WERI-Rb-1 (cell line): ENCODE measurements around the gene TUBGCP3.

ENCODE experiments used
- DNase-seq: peaks from one replicate; pipeline ENCODE4 v3.0.0-alpha.2; 2020
- H3K27ac ChIP-seq: fragments of 250-450 bp; sonication (Bioruptor Pico); 2 replicates; pipeline ENCODE4 v1.5.1; 2020; ENCODE audit warnings: mild to moderate bottlenecking, moderate library complexity
- H3K27me3 ChIP-seq: fragments of 250-450 bp; sonication (Bioruptor Pico); 2 replicates; pipeline ENCODE4 v1.5.1; 2021; ENCODE audit warnings: mild to moderate bottlenecking, low read depth, moderate library complexity; ENCODE audit not compliant: insufficient read depth, severe bottlenecking
- H3K36me3 ChIP-seq: fragments of 250-450 bp; sonication (Bioruptor Pico); 2 replicates; pipeline ENCODE4 v1.5.1; 2020; ENCODE audit warnings: mild to moderate bottlenecking, moderate library complexity
- H3K4me3 ChIP-seq: 2 replicates; pipeline ENCODE4 v1.5.1; 2011; ENCODE audit warnings: low read depth, mild to moderate bottlenecking, control low read depth, low read length
- H3K9me3 ChIP-seq: fragments of 250-450 bp; sonication (Bioruptor Pico); 2 replicates; pipeline ENCODE4 v1.5.1; 2021; ENCODE audit warnings: mild to moderate bottlenecking, moderate library complexity; ENCODE audit not compliant: severe bottlenecking
- TF ChIP-seq, protein P1 (sequence below): IDR thresholded peaks from 2 replicates; pipeline ENCODE4 v1.5.1; 2011; ENCODE audit warnings: low read depth, mild to moderate bottlenecking, control low read depth, inconsistent platforms, low read length

Gene TUBGCP3

DNA sequence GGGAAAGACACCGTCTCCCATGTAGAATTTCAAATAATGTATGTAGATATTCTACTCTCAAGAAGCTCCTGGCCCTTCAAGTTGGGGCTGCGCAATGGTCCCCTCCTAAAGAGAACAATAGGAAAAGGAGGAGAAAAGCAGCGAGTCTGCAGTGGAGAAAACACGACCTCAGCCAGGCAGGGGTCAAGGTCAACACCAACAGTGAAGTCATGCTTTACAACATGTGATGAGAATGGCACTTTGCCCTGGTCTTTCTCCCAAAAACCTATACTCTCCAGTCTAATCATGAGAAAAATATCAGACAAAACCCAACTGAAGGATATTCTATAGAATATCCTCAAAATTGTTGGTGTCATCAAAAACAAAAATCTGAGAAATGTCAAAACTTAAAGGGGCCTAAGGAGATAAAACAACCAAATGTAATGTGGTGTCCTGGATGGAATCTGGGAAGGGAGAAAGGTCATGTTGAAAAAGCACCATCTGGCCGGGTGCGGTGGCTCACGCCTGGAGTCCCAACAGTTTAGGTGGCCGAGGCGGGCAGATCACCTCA, 110.8 kb downstream of the TUBGCP3 start:
- TF ChIP-seq, protein P1, sequence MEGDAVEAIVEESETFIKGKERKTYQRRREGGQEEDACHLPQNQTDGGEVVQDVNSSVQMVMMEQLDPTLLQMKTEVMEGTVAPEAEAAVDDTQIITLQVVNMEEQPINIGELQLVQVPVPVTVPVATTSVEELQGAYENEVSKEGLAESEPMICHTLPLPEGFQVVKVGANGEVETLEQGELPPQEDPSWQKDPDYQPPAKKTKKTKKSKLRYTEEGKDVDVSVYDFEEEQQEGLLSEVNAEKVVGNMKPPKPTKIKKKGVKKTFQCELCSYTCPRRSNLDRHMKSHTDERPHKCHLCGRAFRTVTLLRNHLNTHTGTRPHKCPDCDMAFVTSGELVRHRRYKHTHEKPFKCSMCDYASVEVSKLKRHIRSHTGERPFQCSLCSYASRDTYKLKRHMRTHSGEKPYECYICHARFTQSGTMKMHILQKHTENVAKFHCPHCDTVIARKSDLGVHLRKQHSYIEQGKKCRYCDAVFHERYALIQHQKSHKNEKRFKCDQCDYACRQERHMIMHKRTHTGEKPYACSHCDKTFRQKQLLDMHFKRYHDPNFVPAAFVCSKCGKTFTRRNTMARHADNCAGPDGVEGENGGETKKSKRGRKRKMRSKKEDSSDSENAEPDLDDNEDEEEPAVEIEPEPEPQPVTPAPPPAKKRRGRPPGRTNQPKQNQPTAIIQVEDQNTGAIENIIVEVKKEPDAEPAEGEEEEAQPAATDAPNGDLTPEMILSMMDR, result no peak
- Histone ChIP-seq H3K4me3 (no peak overlapping the region), H3K27ac (no peak overlapping the region), H3K27me3 (no peaks in the 10 kb centered on the region), H3K36me3 (no peaks in the 10 kb centered on the region), H3K9me3 (no peaks in the 10 kb centered on the region)
- no peak for DNase-seq

DNA sequence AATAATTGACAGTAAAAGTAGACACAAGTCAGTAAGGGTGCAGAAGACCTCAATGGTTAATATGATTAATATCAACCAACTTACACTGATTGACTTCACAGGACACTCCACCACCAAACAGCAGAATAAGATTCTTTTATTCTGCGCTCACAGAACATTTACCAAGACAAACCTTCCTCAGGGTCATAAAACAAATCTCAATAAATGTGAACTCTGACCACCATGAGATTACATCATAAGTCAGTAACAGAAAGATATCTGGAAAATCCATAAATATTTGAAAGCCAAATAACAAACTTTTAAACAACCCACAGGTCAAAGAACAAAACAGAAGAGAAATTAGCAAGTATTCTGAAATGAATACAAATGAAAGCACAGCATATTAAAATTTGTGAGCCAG, 112.1 kb downstream of the TUBGCP3 start:
- no peak overlapping the region for H3K4me3 ChIP-seq
- TF ChIP-seq, protein P1, result no peak
- no peak overlapping the region for H3K27ac ChIP-seq
- peaks cover 2% of the 10 kb centered on the region for H3K9me3 ChIP-seq
- H3K27me3 ChIP-seq, result no peaks in the 10 kb centered on the region
- no peak for DNase-seq
- H3K36me3 ChIP-seq, result no peaks in the 10 kb centered on the region

DNA sequence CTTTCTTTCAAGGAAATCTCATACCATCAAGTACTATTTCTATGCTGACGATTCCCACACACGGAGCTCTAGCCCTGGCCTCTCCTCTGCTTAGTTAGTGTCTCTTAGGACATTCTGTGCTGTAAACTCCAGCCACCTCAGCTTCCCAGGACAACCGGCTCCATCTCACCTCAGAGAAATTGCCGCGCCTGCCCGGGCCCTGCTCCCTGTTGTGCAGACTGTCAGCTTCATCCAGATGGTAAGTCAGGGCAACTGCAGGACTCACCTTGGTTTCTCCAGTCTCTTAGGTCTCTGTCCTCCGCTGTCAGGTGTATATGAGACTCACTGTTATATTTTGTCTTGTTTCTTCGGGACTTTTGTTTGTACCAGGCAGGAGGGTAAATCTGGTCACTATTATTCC, 113.1 kb downstream of the TUBGCP3 start:
- TF ChIP-seq, protein P1, result no peak
- H3K27ac ChIP-seq, result no peak overlapping the region
- peaks cover 2% of the 10 kb centered on the region for H3K27me3 ChIP-seq
- no peaks in the 10 kb centered on the region for H3K36me3 ChIP-seq
- peaks cover 2% of the 10 kb centered on the region for H3K9me3 ChIP-seq
- no peak overlapping the region for H3K4me3 ChIP-seq
- DNase-seq, result no peak

DNA sequence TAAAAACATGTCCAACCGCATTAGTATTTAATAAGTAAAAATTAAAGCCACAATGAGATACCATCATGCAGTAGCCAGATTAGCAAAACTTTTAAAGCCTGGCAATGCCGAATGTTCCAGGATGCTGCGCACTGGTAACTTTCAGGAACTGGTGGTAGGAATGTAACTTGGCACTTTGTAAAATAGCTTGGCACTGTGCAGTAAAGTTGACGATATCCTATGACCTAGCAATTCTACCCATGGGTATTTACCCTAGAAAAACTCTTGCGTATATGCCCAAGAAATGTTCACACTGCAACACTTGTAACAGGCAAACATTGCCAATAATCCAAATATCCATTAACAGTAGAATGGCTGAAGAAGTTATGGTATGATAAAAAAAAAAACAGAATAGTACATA, 114.1 kb downstream of the TUBGCP3 start:
- DNase-seq, result no peak
- TF ChIP-seq, protein P1, result no peak
- Histone ChIP-seq H3K4me3 (no peak overlapping the region), H3K27me3 (peaks cover 10% of the 10 kb centered on the region), H3K27ac (no peak overlapping the region), H3K9me3 (peaks cover 2% of the 10 kb centered on the region), H3K36me3 (no peaks in the 10 kb centered on the region)

DNA sequence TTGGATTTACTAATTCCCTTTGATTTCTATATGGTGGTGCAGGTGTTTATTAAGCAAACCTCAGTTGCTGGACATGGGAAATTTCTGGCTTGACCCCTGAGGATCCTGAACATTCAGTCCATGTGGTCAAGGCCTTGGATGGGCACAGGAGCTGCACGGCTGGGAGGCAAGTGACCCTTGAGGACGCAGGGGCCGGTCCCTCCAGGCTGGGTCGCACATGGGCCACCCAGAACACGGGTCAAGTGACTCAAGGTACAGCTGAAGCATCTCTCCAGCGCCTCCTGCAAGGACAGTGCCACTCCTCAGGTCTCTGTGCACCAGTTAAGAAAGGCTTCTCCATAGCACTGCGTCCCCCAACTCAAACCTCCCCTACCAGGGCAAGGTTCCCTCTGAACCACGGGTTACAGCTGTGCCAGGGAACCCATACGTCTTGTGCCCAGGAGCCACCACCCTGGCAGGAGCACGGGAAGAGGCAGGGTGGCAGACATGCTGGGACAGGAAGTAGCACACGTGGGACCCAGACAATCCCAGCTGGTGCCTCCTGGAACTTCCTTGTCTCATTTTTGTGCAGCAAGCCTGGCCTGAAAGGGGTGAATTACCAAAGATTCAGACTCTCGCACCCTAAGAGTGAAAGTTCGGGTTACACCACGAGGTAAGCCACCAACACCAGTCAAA, 118.7 kb downstream of the TUBGCP3 start:
- no peak for DNase-seq
- TF ChIP-seq, protein P1, result no peak

DNA sequence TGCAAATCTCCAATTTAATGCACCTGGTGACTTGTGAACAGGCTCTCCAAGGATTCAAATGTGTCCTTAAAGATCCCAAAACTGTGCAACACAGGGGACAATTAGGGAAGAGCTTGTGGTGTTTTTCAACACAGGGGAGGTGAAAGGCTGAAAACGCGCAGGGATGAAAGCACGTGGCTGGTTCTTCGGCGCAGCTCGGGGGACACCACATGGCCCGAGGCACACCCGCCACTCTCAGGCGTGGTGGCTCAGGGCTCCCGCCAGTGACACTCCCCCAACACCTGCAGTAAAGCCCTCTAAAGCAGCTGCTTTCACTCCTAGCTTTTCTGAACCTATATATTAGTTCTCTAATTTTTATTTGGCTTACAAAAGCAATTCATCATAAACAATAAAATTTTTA, 119.9 kb downstream of the TUBGCP3 start:
- peaks cover 63% of the 10 kb centered on the region for H3K27me3 ChIP-seq
- no peak overlapping the region for H3K27ac ChIP-seq

More for the DNA sequence above, 118.7 kb downstream of the TUBGCP3 start:
- H3K36me3 ChIP-seq, result no peaks in the 10 kb centered on the region
- H3K9me3 ChIP-seq, result peaks cover 2% of the 10 kb centered on the region
- H3K4me3 ChIP-seq, result no peak overlapping the region
- no peak overlapping the region for H3K27ac ChIP-seq
- peaks cover 51% of the 10 kb centered on the region for H3K27me3 ChIP-seq

More for the DNA sequence above, 119.9 kb downstream of the TUBGCP3 start:
- Histone ChIP-seq H3K4me3 (no peak overlapping the region), H3K36me3 (no peaks in the 10 kb centered on the region), H3K9me3 (peaks cover 2% of the 10 kb centered on the region)
- TF ChIP-seq, protein P1, result no peak
- DNase-seq, result no peak
